GM21619 (cell line): ENCODE data around the gene GINM1.

Experiments
- ATAC-seq: cut with Tn5 transposase; IDR thresholded peaks from one replicate; pipeline ENCODE4 v1.9.1; 2021; ENCODE audit not compliant: unreplicated experiment

GINM1 gene

GRCh38 chr6:149565527-149566409, at the start of gene GINM1:
Gene GINM1 (plus strand): TSS chr6:149566375. CDS start chr6:149566415, 40 bp downstream.
- ATAC-seq: peak; percentile 71

GRCh38 chr6:149529650-149530049, 36.5 kb upstream of the GINM1 start:
- ATAC-seq: no peak

GRCh38 chr6:149534742-149535141, 31.4 kb upstream of the GINM1 start:
- no peak for ATAC-seq

- no peak for ATAC-seq
Observed at GRCh38 chr6:149541139-149541538, 25.0 kb upstream of the GINM1 start.

GRCh38 chr6:149544646-149545257, 21.4 kb upstream of the GINM1 start:
- ATAC-seq: no peak

GRCh38 chr6:149545258-149545753, 20.9 kb upstream of the GINM1 start:
- ATAC-seq: no peak

- ATAC-seq: peak; percentile 84
Observed at GRCh38 chr6:149545754-149546471, 20.3 kb upstream of the GINM1 start, which contains the start of gene PPIL4. Gene PPIL4 (minus strand): TSS chr6:149546043. CDS start chr6:149546005, 38 bp downstream.

GRCh38 chr6:149551920-149552319, 14.3 kb upstream of the GINM1 start:
- no peak for ATAC-seq

GRCh38 chr6:149558029-149558428, 8.1 kb upstream of the GINM1 start:
- ATAC-seq: no peak

GRCh38 chr6:149559389-149559788, 6.8 kb upstream of the GINM1 start:
- no peak for ATAC-seq

GRCh38 chr6:149560736-149561135, 5.4 kb upstream of the GINM1 start:
- no peak for ATAC-seq

- no peak for ATAC-seq
Observed at GRCh38 chr6:149563203-149563927, 2.8 kb upstream of the GINM1 start.

- no peak for ATAC-seq
Observed at GRCh38 chr6:149563928-149564325, 2.2 kb upstream of the GINM1 start.

- peak; percentile 23 for ATAC-seq
Observed at GRCh38 chr6:149566410-149567193, 427 bp downstream of the GINM1 start.

GRCh38 chr6:149567194-149567586, 1.0 kb downstream of the GINM1 start:
- ATAC-seq: no peak

GRCh38 chr6:149567945-149568585, 1.9 kb downstream of the GINM1 start:
- no peak for ATAC-seq

GRCh38 chr6:149580880-149581279, 14.7 kb downstream of the GINM1 start:
- ATAC-seq: no peak

GRCh38 chr6:149581349-149581748, 15.2 kb downstream of the GINM1 start:
- no peak for ATAC-seq

- ATAC-seq: no peak
Observed at GRCh38 chr6:149586149-149586548, 20.0 kb downstream of the GINM1 start.
